ENCODE results near the gene COL4A2.

The COL4A2 gene

GRCh38 chr13:110290153-110290552 is 16.9 kb upstream of the COL4A2 start:
- DNase-seq (ENCODE audit: low read depth in 2 of 2), result no peak

DNA sequence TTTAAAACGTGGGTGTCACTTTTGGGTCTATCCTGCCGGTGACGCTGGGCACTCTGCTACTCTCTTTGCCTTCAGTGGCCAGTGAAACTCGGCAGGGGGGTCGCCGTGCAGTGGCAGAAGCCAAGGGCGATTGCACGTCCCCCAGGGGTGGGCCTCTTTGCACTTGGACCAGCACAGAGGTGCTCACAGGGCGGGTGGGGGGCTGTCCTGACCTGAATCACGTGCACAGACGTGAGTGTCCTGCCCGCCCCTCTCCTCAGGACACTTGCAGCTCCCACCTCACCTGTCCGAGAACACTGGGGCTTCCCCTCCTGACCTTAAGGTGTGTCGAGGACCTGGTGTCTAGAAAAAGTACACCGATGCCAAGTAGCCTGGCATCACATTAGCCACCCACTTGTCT is 16.3 kb upstream of the COL4A2 start:
- DNase-seq (ENCODE audit: low read depth in 2 of 2), result no peak

- no peak for DNase-seq (ENCODE audit: low read depth in 2 of 2)
These were observed 15.8 kb upstream of the COL4A2 start for GRCh38 chr13:110291286-110291685.

- DNase-seq (ENCODE audit: low read depth in 2 of 2), result no peak
These were observed 14.0 kb upstream of the COL4A2 start for GRCh38 chr13:110293037-110293436.

- no peak for DNase-seq (ENCODE audit: low read depth in 2 of 2)
These were observed 13.4 kb upstream of the COL4A2 start for GRCh38 chr13:110293649-110294048.

GRCh38 chr13:110294146-110294545 is 12.9 kb upstream of the COL4A2 start:
- DNase-seq (ENCODE audit: low read depth in 2 of 2), result no peak

DNA sequence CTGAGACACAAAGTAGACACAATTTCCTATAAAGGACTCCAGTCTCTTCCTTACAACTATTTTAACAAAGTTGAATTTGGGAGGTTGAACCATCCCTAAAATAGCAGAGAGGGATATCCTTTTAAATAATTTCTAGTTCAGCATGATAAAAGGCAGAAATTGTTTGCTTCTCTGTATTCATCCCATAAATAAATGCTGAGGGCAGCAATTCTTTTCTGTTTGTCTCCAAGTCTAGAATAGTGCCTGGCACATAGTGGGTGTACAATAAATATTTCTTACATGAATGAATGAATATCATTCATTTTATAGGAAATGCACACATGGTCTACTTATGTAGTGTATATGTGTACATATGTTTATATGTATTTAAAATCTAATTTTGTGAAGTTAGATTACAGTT is 12.5 kb upstream of the COL4A2 start:
- DNase-seq (ENCODE audit: low read depth in 2 of 2), result no peak

DNA sequence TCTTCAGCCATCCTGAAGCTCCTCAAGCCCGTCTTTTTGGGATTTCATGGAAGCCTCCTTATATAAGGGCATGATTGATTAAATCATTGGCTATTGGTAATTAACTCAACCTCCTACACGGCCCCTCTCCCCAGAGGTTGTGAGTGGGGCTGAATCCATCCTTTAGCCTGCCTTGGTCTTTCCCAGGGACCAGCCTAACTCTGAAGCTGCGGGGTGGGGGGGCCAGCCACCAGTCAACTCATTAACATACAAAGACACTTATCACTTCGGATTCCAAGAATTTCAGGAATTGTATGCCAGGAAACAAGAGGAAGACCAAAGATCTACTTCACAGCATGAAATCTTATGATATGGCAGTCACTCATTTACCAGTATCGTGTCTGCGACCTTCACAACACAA is 10.1 kb upstream of the COL4A2 start:
- DNase-seq (ENCODE audit: low read depth in 2 of 2), result no peak

DNA sequence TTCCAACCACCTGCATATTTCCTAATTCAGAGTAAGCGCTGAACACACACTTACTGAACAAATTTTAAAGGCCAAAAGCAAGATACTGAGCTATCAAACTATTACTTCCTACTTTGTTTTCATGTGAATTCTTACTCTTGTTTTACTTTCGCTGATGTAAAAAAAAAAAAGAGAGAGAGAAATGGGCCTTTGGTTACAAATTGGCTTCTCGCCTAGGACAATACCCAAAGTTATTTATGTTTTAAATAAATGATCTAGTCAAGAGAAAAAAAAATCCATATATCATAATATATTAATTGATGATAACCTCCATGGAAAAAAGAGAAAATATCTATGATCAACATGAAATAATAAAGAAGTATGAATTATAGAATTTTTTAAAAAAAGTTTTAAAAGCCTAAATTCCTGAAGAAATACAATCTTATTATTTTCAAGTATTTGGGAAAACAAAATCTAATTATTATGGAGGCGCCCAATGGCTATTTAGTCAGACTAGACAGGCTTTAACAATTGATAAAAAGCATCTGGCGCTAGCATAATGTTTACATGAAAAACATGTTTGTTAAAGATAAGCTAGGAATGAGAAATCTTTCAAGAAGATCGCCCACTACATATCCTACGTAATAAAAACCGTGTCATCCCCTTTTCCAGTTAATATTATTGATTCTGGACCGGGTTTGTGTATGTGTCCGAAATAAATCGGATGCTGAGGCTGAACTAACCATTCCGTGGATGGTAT is 9.1 kb upstream of the COL4A2 start:
- DNase-seq (ENCODE audit: low read depth in 2 of 2), result no peak

DNA sequence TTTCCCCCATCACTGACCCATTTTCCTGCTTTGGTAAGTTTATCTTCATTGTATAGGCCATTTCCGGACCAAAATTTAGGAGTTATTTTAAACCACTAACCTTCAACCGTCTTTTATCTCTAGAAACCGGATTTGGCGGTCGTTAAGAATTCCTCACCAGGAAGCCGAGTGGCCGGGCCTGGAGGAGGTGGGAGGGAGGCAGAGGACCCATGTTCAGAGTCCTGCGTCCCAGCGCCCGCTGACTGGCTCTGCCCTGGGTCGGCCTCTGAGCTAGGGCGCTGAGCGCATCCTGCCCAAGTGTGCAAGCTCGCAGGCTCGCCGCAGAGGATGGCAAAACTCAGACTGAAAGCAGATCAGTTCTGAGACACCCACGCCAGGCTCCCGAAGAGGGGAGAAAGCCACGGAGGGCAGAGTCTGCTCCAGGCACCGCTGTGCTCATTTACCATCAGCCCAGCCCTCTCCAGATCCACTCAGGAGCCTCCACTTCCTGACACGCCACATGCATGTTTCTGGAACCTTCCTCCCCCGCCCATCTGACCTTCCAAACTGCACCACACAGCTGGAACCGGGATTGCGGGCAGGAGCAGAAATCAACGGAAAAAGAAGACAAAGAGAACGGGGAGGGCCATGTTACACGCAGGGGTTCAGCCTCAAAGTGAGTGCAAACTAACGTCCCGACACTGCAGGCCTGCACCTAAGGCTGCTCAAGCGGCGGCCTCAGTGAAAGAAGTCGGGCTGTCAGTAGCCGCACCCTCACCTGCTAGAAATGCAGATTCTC is 8.4 kb upstream of the COL4A2 start:
- DNase-seq (ENCODE audit: low read depth in 2 of 2), result no peak

DNA sequence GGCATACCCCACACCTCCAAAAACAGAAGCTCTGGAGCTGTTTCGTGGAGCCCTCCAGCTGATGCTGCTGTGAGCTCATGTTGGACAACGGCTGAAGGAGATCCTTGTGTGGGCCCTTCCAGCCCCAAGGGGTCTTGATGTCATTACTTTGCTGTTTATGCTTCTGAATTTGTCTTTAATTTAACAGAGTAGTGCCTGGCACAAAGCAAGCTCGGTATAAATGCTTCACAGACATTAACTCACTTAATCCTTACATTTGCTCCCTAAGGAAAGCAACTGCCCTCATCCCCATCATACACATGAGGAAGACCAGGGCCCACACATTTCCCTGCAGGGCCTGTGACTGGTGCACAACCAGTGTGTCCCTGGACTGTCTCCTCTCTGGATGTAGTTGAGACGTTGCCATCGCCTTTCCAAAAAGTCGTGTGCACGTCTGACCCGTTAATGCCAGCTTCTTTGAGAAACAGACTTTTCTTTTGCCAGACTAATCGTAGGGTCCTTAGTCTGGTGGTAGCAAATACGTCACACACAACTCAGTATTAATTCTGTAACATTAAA is 7.7 kb upstream of the COL4A2 start:
- no peak for DNase-seq (ENCODE audit: low read depth in 2 of 2)

- DNase-seq (ENCODE audit: low read depth in 2 of 2), result no peak
These were observed 6.8 kb upstream of the COL4A2 start for GRCh38 chr13:110300090-110300815.

DNA sequence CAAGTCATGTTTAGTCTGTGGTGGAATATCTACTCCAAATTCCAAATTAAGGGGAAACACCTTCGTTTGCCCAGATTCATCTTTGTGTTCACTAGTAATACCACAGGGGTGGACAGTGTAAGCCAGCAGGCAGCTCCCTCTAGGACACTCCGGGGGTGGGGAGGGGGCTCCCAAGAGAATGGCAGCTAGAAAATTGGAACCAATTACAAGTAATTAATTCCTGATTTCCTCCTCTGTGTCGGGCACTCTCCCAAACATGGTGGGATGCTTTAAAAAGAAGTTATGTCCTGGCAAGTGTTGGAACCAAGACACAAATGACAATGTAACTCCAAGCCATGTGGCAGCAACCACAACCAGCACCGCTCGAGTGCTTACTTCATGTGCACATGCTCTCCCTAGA is 6.0 kb upstream of the COL4A2 start:
- no peak for DNase-seq (ENCODE audit: low read depth in 2 of 2)

GRCh38 chr13:110301606-110302553 is 5.2 kb upstream of the COL4A2 start:
- DNase-seq (ENCODE audit: low read depth in 2 of 2), result peak; percentile 79 to 80

- DNase-seq (ENCODE audit: low read depth in 2 of 2), result no peak
These were observed 4.1 kb upstream of the COL4A2 start for GRCh38 chr13:110302997-110303396.

- no peak for DNase-seq (ENCODE audit: low read depth in 2 of 2)
These were observed 3.4 kb upstream of the COL4A2 start for GRCh38 chr13:110303644-110304043.

DNA sequence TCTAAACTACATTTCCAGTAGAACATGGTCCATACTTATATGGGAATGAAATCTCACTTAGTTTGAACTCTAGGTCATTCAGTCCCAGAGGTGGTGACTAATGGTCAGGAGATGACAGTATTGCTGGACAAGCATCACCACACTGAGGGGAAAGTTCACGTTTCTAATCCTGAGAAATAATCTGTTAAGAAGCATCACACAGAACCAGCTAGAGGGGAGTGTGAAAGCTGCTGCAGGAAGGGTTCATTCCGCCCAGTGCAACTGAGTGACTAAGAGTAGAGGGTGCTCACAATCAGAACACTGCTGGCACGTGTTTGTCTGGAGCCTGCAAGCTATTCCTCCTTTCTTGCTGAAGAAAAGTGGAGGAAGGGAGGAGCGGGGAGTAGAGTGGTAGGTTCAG is 2.8 kb upstream of the COL4A2 start:
- DNase-seq (ENCODE audit: low read depth in 2 of 2), result no peak

- no peak for DNase-seq (ENCODE audit: low read depth in 2 of 2)
These were observed 2.1 kb upstream of the COL4A2 start for GRCh38 chr13:110305001-110305400.

GRCh38 chr13:110305544-110305943 is 1.5 kb upstream of the COL4A2 start:
- no peak for DNase-seq (ENCODE audit: low read depth in 2 of 2)

GRCh38 chr13:110305949-110306339 is 1.1 kb upstream of the COL4A2 start:
- DNase-seq (ENCODE audit: low read depth in 2 of 2), result no peak

DNA sequence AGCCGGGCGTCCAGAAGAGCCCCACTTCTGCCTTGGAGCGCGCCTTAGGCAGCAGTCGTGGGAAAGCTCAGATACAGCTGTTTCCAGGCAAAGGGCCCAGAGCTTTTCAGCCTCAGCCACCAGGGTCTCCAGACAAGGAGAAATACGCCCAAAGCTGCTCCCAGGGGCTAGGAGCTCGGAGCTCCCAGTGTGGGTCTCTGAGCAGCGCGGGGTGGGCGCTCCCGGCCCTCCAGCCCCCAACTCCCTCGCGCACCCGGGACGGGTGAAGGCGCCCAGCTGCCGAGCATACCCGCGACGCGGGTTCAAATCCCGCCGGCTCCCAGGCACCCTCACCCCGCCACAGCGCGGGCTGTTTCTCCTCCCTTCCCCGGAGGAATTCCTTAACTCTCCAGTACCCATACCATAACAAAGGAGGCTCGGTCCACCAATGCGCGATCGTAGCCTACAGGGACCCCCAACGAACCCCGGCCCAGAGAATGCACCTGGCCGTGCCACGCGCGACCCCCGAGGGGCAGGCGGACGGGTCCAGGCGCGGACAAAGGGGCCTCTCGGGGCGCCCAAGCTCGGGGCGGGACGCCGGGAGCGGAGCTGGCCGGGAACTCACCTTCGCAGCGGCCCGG is 634 bp upstream of the COL4A2 start:
- no peak for DNase-seq (ENCODE audit: low read depth in 2 of 2)

All from fibroblast of skin of left quadriceps (primary cell).